A549 (cell line): Measurements from ENCODE around the gene UBN2. TPM values are rescaled to one million over a fixed set of nuclear protein-coding genes. Genes with fewer than 3 reads are reported as not detected.

Experiments used
- ATAC-seq, 2 experiments: fragments of 200-7000 bp in 1 of 2; fragments of >200 bp in 1 of 2; cut with Nextera tagmentation in 1 of 2; cut with Tn5 transposase in 1 of 2; 3 replicates each; pipeline versions ENCODE4 v1.8.0 to v1.9.1; 2018 to 2020; ENCODE audit warnings: mild to moderate bottlenecking in 1 of 2, moderate library complexity in 1 of 2
- CTCF ChIA-PET: fragments of 300-600 bp; sonication (Branson Sonifier 250); formaldehyde crosslinking; extraction: SDS; loops from one replicate; lab custom pipeline; 2021; ENCODE audit warnings: antibody characterized with exemption, inconsistent platforms; lab: Yijun Ruan, JAX
- POLR2A ChIA-PET: fragments of 350-600 bp; formaldehyde crosslinking; extraction: SDS; loops from one replicate; lab custom pipeline; 2021; ENCODE audit warnings: antibody characterized with exemption, inconsistent platforms; lab: Yijun Ruan, JAX
- DNase-seq, 2 experiments: peaks; one replicate each; pipeline versions ENCODE4 v3.0.0 to v3.0.0-alpha.2; 2011 to 2016; ENCODE audit warnings: low read depth in 1 of 2, low spot score in 1 of 2
- FAIRE-seq: peaks from 2 replicates; lab custom pipeline; 2011; peaks lifted over from hg19 to GRCh38; lab: Jason Lieb, UNC
- H3K27ac ChIP-seq, 2 experiments: fragments of >200 bp; sonication (Bioruptor Twin); formaldehyde crosslinking; 3 replicates each; pipeline ENCODE4 v1.5.1; 2016 to 2017
- H3K4me1 ChIP-seq: fragments of >200 bp; sonication (Bioruptor Twin); formaldehyde crosslinking; 3 replicates; pipeline ENCODE4 v1.6.1; 2016
- H3K4me2 ChIP-seq: fragments of >200 bp; sonication (Bioruptor Twin); formaldehyde crosslinking; 3 replicates; pipeline ENCODE4 v1.6.1; 2016
- H3K4me3 ChIP-seq: fragments of >200 bp; sonication (Bioruptor Twin); formaldehyde crosslinking; 3 replicates; pipeline ENCODE4 v1.5.1; 2016
- H3K9me3 ChIP-seq: fragments of >200 bp; sonication (Bioruptor Twin); formaldehyde crosslinking; 3 replicates; pipeline ENCODE4 v1.6.1; 2016
- BHLHE40 ChIP-seq: IDR thresholded peaks from 2 replicates; pipeline ENCODE4 v1.6.1; 2012; ENCODE audit warnings: low read depth, low read length, inconsistent platforms
- CBX8 ChIP-seq: fragments of 200-600 bp; sonication (generic); IDR thresholded peaks from 2 replicates; pipeline ENCODE4 v1.6.1; 2016
- CHD2 ChIP-seq: fragments of 150-350 bp; IDR thresholded peaks from 2 replicates; pipeline ENCODE4 v1.6.1; 2014; ENCODE audit warnings: low read length; ENCODE audit not compliant: partially characterized antibody
- EHMT2 ChIP-seq: fragments of 200-600 bp; sonication (generic); IDR thresholded peaks from 2 replicates; pipeline ENCODE4 v1.6.1; 2016; ENCODE audit warnings: antibody characterized with exemption, low read depth, mild to moderate bottlenecking, moderate library complexity
- EP300 ChIP-seq, 2 experiments: fragments of >200 bp; sonication (Bioruptor Twin); formaldehyde crosslinking; IDR thresholded peaks; 2 replicates in 1 of 2; 3 replicates in 1 of 2; pipeline ENCODE4 v1.6.1; 2016 to 2017
- ESRRA ChIP-seq: fragments of 150-350 bp; IDR thresholded peaks from 2 replicates; pipeline ENCODE4 v1.6.1; 2014; ENCODE audit warnings: mild to moderate bottlenecking, low read length, borderline replicate concordance
- FOSB ChIP-seq: fragments of 250-450 bp; sonication (Bioruptor Pico); IDR thresholded peaks from 2 replicates; pipeline ENCODE4 v1.5.0; 2020; ENCODE audit warnings: mild to moderate bottlenecking, moderate library complexity
- FOXS1 ChIP-seq: fragments of 250-450 bp; sonication (Bioruptor Pico); IDR thresholded peaks from 2 replicates; pipeline ENCODE4 v1.5.0; 2020; ENCODE audit warnings: mild to moderate bottlenecking, moderate library complexity
- HMGXB4 ChIP-seq: fragments of 250-450 bp; sonication (Bioruptor Pico); IDR thresholded peaks from 2 replicates; pipeline ENCODE4 v1.5.0; 2021; ENCODE audit warnings: mild to moderate bottlenecking, moderate library complexity, borderline replicate concordance
- JUNB ChIP-seq: fragments of >200 bp; sonication (Bioruptor Twin); formaldehyde crosslinking; IDR thresholded peaks from 2 replicates; pipeline ENCODE4 v1.6.1; 2016
- KDM1A ChIP-seq: fragments of 200-600 bp; sonication (generic); IDR thresholded peaks from 2 replicates; pipeline ENCODE4 v1.6.1; 2016; ENCODE audit warnings: low read depth, mild to moderate bottlenecking
- MAFK ChIP-seq: fragments of 450-650 bp; IDR thresholded peaks from 2 replicates; pipeline ENCODE4 v1.6.1; 2014; ENCODE audit not compliant: partially characterized antibody
- MAZ ChIP-seq: fragments of 150-350 bp; IDR thresholded peaks from 2 replicates; pipeline ENCODE4 v1.6.1; 2014; ENCODE audit warnings: antibody characterized with exemption, low read depth, low read length, borderline replicate concordance
- MYC ChIP-seq: IDR thresholded peaks from 2 replicates; pipeline ENCODE4 v1.6.1; 2012; ENCODE audit warnings: mild to moderate bottlenecking, inconsistent platforms, low read length, improper control_type of control experiment, borderline replicate concordance
- NFE2L2 ChIP-seq: fragments of 150-350 bp; conservative IDR thresholded peaks from 2 replicates; pipeline ENCODE4 v1.6.1; 2014; ENCODE audit warnings: low read length
- NPAS2 ChIP-seq: fragments of 250-450 bp; sonication (Bioruptor Pico); IDR thresholded peaks from 2 replicates; pipeline ENCODE4 v1.8.0; 2022; ENCODE audit warnings: mild to moderate bottlenecking, moderate library complexity, borderline replicate concordance
- POLR2A ChIP-seq: IDR thresholded peaks from 2 replicates; pipeline ENCODE4 v1.6.1; 2012; ENCODE audit warnings: mild to moderate bottlenecking, low read length
- RAD21 ChIP-seq, 2 experiments: fragments of >200 bp in 1 of 2; sonication (Bioruptor Twin) in 1 of 2; formaldehyde crosslinking in 1 of 2; IDR thresholded peaks in 1 of 2; conservative IDR thresholded peaks in 1 of 2; 2 replicates in 1 of 2; 3 replicates in 1 of 2; pipeline ENCODE4 v1.6.1; 2012 to 2018; ENCODE audit warnings: inconsistent platforms in 1 of 2
- SMC3 ChIP-seq: fragments of >200 bp; sonication (Bioruptor Twin); formaldehyde crosslinking; IDR thresholded peaks from 3 replicates; pipeline ENCODE4 v1.6.1; 2018; ENCODE audit warnings: inconsistent platforms
- SREBF2 ChIP-seq: fragments of 450-650 bp; IDR thresholded peaks from 2 replicates; pipeline ENCODE4 v1.6.1; 2014; ENCODE audit warnings: mild to moderate bottlenecking, moderate library complexity
- TP53 ChIP-seq: fragments of 250-450 bp; sonication (Bioruptor Pico); IDR thresholded peaks from 2 replicates; pipeline ENCODE4 v1.5.0; 2021; ENCODE audit warnings: mild to moderate bottlenecking, moderate library complexity
- ZNF302 ChIP-seq: fragments of 250-450 bp; sonication (Bioruptor Pico); IDR thresholded peaks from 2 replicates; pipeline ENCODE4 v1.9.0; 2021; ENCODE audit warnings: inconsistent platforms, mild to moderate bottlenecking, moderate library complexity
- ZSCAN20 ChIP-seq: fragments of 250-450 bp; sonication (Bioruptor Pico); IDR thresholded peaks from 2 replicates; pipeline ENCODE4 v1.8.0; 2022; ENCODE audit warnings: mild to moderate bottlenecking, moderate library complexity
- WGBS: methylation state at CpG from one replicate; pipeline ENCODE4 v1.1.6; 2017; ENCODE audit errors: missing lambda C conversion rate; 5-methylcytosine and 5-hydroxymethylcytosine counted together
- polyA plus RNA-seq, 4 experiments: library from polyadenylated mRNA; depleted of rRNA in 3 of 4; stranded (reverse); fragments of >200 nt; fragmentation: RNase III in 1 of 4; extraction: RNeasy Plus Mini Kit Qiagen cat#74134 plus additional on column Dnase treatment in 1 of 4; gene quantifications; 2 replicates in 3 of 4; 3 replicates in 1 of 4; pipeline ENCODE4 v1.2.3, GENCODE V29; 2011 to 2017
- TF ChIP-seq, protein P1 (sequence below): IDR thresholded peaks from 2 replicates; pipeline ENCODE4 v1.6.1; 2012; ENCODE audit warnings: low read depth, borderline replicate concordance
- TF ChIP-seq, protein P2 (sequence below): fragments of >200 bp; sonication (Bioruptor Twin); formaldehyde crosslinking; IDR thresholded peaks from 3 replicates; pipeline ENCODE4 v1.5.1; 2016
- TF ChIP-seq, protein P3 (sequence below): IDR thresholded peaks from 2 replicates; pipeline ENCODE4 v1.6.1; 2012

UBN2 gene
- polyA plus RNA-seq, 2 of the 4 experiments (the other 2 are of a cell fraction) = 2.1 to 5.7 TPM

- no peaks in the 10 kb centered on the region for H3K4me1 ChIP-seq
- no peak for FAIRE-seq
- no peak for ATAC-seq
- H3K9me3 ChIP-seq = no peaks in the 10 kb centered on the region
- no peak overlapping the region for H3K27ac ChIP-seq
- ChIA-PET CTCF (interaction anchor here (1.7 kb wide), 1 partner anchor 8 kb away, joined by 3 read pairs; no protein-coding TSS in a partner anchor), POLR2A (no interaction called here)
- WGBS = 91% methylated on average over 3 of the region's 3 CpGs
- no peak overlapping the region for H3K4me2 ChIP-seq
- DNase-seq = no peak
- TF ChIP-seq, protein P1, sequence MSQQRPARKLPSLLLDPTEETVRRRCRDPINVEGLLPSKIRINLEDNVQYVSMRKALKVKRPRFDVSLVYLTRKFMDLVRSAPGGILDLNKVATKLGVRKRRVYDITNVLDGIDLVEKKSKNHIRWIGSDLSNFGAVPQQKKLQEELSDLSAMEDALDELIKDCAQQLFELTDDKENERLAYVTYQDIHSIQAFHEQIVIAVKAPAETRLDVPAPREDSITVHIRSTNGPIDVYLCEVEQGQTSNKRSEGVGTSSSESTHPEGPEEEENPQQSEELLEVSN = no peak
- TF ChIP-seq ESRRA (no peak), EHMT2 (no peak), FOXS1 (CRISPR knock-in tag) (no peak), CHD2 (no peak), NFE2L2 (no peak), TP53 (CRISPR knock-in tag) (no peak), CBX8 (no peak), NPAS2 (CRISPR knock-in tag) (no peak), SMC3 (no peak), EP300 (IDR thresholded peaks at IDR 0.05) (no peak), MAZ (no peak), JUNB (no peak), POLR2A (no peak), BHLHE40 (no peak), RAD21 (conservative IDR thresholded peaks at IDR 0.05 in 1 of 2, IDR thresholded peaks at IDR 0.05 in 1 of 2) (no peak), ZNF302 (no peak), FOSB (CRISPR knock-in tag) (no peak)
- TF ChIP-seq, protein P2, sequence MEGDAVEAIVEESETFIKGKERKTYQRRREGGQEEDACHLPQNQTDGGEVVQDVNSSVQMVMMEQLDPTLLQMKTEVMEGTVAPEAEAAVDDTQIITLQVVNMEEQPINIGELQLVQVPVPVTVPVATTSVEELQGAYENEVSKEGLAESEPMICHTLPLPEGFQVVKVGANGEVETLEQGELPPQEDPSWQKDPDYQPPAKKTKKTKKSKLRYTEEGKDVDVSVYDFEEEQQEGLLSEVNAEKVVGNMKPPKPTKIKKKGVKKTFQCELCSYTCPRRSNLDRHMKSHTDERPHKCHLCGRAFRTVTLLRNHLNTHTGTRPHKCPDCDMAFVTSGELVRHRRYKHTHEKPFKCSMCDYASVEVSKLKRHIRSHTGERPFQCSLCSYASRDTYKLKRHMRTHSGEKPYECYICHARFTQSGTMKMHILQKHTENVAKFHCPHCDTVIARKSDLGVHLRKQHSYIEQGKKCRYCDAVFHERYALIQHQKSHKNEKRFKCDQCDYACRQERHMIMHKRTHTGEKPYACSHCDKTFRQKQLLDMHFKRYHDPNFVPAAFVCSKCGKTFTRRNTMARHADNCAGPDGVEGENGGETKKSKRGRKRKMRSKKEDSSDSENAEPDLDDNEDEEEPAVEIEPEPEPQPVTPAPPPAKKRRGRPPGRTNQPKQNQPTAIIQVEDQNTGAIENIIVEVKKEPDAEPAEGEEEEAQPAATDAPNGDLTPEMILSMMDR = no peak
- no peak overlapping the region for H3K4me3 ChIP-seq
Observed at GRCh38 chr7:139189357-139189756, 41.7 kb upstream of the UBN2 start.

DNA sequence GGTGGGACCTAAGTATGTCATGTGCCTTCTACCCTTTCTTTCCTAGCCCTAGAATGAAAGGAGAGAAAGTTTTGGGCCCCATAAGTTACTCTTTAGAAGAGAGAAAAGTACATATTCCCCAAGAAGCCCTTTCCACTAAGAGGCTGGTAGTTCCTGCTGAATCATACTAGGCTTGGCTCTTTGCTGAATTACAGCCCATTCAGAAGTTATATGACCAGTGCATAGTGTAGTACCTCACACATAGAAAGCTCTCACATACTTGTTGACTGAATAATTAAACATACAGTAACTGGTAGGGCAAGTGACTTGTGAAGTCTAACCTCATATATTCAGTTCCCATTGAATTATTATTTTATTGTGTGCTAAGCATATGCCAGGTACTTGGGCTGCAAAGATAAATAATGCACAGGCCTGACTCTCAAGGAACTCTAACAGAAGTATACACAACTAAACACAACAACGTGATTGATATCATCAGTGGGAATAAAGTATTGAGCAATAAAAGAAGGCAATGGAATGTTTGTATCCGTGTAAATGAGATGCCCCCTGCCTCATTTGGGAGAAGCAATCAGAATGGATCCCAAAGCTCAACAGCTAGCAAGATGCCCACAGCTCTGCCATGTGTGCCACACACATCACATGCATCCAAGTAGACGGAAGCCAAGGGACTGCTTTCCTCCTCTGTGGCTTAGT lies 38.9 kb upstream of the UBN2 start:
- DNase-seq = no peak
- no peak overlapping the region for H3K27ac ChIP-seq
- CTCF ChIA-PET = no interaction called here
- WGBS = 69% methylated on average over 3 of the region's 3 CpGs
- TF ChIP-seq KDM1A = no peak
- no peak for TF ChIP-seq ZSCAN20
- TF ChIP-seq SREBF2 = no peak
- TF ChIP-seq NFE2L2 = no peak
- TF ChIP-seq, protein P3, sequence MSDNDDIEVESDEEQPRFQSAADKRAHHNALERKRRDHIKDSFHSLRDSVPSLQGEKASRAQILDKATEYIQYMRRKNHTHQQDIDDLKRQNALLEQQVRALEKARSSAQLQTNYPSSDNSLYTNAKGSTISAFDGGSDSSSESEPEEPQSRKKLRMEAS = no peak
- no peak for TF ChIP-seq JUNB
- TF ChIP-seq HMGXB4 (CRISPR knock-in tag) = no peak
- no peak for TF ChIP-seq MAFK
- no peak for TF ChIP-seq MAZ
- TF ChIP-seq MYC = no peak
- H3K4me3 ChIP-seq = no peak overlapping the region
- no peak for FAIRE-seq
- no peaks in the 10 kb centered on the region for H3K4me1 ChIP-seq
- POLR2A ChIA-PET = interaction anchor here (0.6 kb wide), 1 partner anchor 52 kb away, joined by 8 read pairs; no protein-coding TSS in a partner anchor
- H3K4me2 ChIP-seq = no peak overlapping the region
- no peaks in the 10 kb centered on the region for H3K9me3 ChIP-seq
- no peak for ATAC-seq
